Measurements from ENCODE around the gene PDE4A.

DNA sequence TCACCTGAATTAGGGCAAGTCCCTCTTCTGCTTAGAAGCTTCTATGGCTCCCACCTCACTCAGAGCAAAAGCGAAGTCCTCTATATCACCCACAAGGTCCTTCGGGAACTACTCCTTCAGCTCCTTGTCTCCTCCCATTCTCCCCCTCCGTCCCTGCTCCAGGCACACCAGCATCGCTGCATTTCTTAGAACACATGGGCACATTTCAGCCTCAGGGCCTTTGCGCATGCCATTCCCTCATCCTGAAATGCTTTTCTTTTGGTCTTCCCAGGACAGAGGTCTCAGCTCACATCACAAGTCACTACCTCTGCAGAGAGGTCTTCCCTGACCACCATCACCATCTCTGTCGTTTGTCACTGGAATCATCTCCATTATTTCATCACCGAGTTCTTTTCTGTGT, 92.9 kb downstream of the PDE4A start:
- TF ChIP-seq, protein P1, sequence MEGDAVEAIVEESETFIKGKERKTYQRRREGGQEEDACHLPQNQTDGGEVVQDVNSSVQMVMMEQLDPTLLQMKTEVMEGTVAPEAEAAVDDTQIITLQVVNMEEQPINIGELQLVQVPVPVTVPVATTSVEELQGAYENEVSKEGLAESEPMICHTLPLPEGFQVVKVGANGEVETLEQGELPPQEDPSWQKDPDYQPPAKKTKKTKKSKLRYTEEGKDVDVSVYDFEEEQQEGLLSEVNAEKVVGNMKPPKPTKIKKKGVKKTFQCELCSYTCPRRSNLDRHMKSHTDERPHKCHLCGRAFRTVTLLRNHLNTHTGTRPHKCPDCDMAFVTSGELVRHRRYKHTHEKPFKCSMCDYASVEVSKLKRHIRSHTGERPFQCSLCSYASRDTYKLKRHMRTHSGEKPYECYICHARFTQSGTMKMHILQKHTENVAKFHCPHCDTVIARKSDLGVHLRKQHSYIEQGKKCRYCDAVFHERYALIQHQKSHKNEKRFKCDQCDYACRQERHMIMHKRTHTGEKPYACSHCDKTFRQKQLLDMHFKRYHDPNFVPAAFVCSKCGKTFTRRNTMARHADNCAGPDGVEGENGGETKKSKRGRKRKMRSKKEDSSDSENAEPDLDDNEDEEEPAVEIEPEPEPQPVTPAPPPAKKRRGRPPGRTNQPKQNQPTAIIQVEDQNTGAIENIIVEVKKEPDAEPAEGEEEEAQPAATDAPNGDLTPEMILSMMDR (IDR thresholded peaks at IDR 0.05), result no peak
- no peak for TF ChIP-seq POLR2A (IDR thresholded peaks at IDR 0.05)

All from ovary (tissue), 3 donors.